ENCODE measurements around the gene TBC1D22A. TPM values are rescaled to one million over a fixed set of nuclear protein-coding genes. Genes with fewer than 3 reads are reported as not detected.

Gene TBC1D22A
- total RNA-seq, 1 experiment from 2014 or later: 20.9 TPM

- POLR2A ChIA-PET: no interaction called here
- peaks cover 19% of the 10 kb centered on the region for H3K79me2 ChIP-seq (ENCODE audit: insufficient read depth, low read length)
- RAD21 ChIA-PET (ENCODE audit: low non-redundant PET in 1 of 2, low total read pairs in 2 of 2, uncharacterized antibody in 2 of 2, unreplicated experiment in 2 of 2): no interaction called here
- TF ChIP-seq ELF1 (IDR thresholded peaks at IDR 0.05; ENCODE audit: borderline replicate concordance, low read depth) (no peak), POLR2AphosphoS5 (IDR thresholded peaks at IDR 0.05; ENCODE audit: low read depth, low read length) (no peak), POLR2A (IDR thresholded peaks at IDR 0.05; ENCODE audit: borderline replicate concordance, extremely low read depth, insufficient read depth, insufficient read length) (no peak), MAX (IDR thresholded peaks at IDR 0.05) (no peak), ATF3 (IDR thresholded peaks at IDR 0.05) (no peak), EGR1 (IDR thresholded peaks at IDR 0.05; ENCODE audit: low read depth) (no peak), CTCF (IDR thresholded peaks at IDR 0.05 in 2 of 3, conservative IDR thresholded peaks at IDR 0.05 in 1 of 3; ENCODE audit: borderline replicate concordance in 1 of 3, insufficient read depth in 1 of 3, low read depth in 2 of 3, low read length in 2 of 3) (no peak), ZNF274 (IDR thresholded peaks at IDR 0.05; ENCODE audit: low read depth, low read length) (no peak), SP1 (IDR thresholded peaks at IDR 0.05; ENCODE audit: low read depth) (no peak), CEBPB (IDR thresholded peaks at IDR 0.05; ENCODE audit: low read depth) (no peak), EZH2phosphoT487 (IDR thresholded peaks at IDR 0.05; ENCODE audit: borderline replicate concordance) (no peak), FOSL1 (IDR thresholded peaks at IDR 0.05; ENCODE audit: low read depth) (no peak), TCF7L2 (IDR thresholded peaks at IDR 0.05; ENCODE audit: borderline replicate concordance, extremely low read depth, insufficient read depth, insufficient read length) (no peak), ZBTB33 (IDR thresholded peaks at IDR 0.05; ENCODE audit: extremely low read depth, insufficient replicate concordance, low read length) (no peak), JUND (IDR thresholded peaks at IDR 0.05) (no peak), REST (IDR thresholded peaks at IDR 0.05; ENCODE audit: low read depth) (no peak), RAD21 (IDR thresholded peaks at IDR 0.05; ENCODE audit: low read depth) (no peak), CBX3 (IDR thresholded peaks at IDR 0.05; ENCODE audit: low read depth) (no peak)
- H4K20me1 ChIP-seq (ENCODE audit: insufficient read depth): no peaks in the 10 kb centered on the region
- no TSS peak for BruUV-seq (replicated peaks)
- H3K4me3 ChIP-seq (replicated peaks in 1 of 2; ENCODE audit: low read depth in 1 of 2, low read length in 2 of 2): no peak overlapping the region
- no peak overlapping the region for H2AFZ ChIP-seq (ENCODE audit: low read depth, low read length, poor library complexity, severe bottlenecking)
- H3K9me3 ChIP-seq (ENCODE audit: control insufficient read depth in 1 of 2, insufficient read depth in 1 of 2, low read depth in 1 of 2, low read length in 2 of 2): peaks cover 0 to 2% of the 10 kb centered on the region in 2 experiments; a peak in 1 of 4 replicates
- intact Hi-C loops (cut with micrococcal nuclease): loop anchor here (10.0 kb wide), 1 partner anchor 1044 kb away; no protein-coding TSS in a partner anchor
- CTCF ChIA-PET: interaction anchor here (0.8 to 1.5 kb wide), 3 partner anchors 10 to 33 kb away, joined by 3 read pairs; no protein-coding TSS in a partner anchor
- ATAC-seq: no peak
- DNase-seq (ENCODE audit: low read depth, low spot score): no peak
- no peaks in the 10 kb centered on the region for H3K9me2 ChIP-seq (ENCODE audit: insufficient read depth)
- H3K36me3 ChIP-seq (ENCODE audit: control insufficient read depth in 1 of 2, insufficient read depth in 2 of 2, low read length in 2 of 2): no peaks in the 10 kb centered on the region; a peak in 1 of 4 replicates
- H3K27ac ChIP-seq (ENCODE audit: low read depth, low read length): no peak overlapping the region
- peaks cover 0 to 4% of the 10 kb centered on the region in 2 experiments; a peak in 1 of 4 replicates for H3K4me1 ChIP-seq (ENCODE audit: control insufficient read depth in 1 of 2, insufficient read depth in 2 of 2, low read length in 2 of 2)
- no peak overlapping the region for H3K9ac ChIP-seq (ENCODE audit: low read length)
- H3K4me2 ChIP-seq (ENCODE audit: low read length): no peak overlapping the region
- no peaks in the 10 kb centered on the region for H3K27me3 ChIP-seq (ENCODE audit: insufficient read depth, low read length)
Measured at GRCh38 chr22:46791201-46791731, 28.8 kb downstream of the TBC1D22A start.
